Right hindlimb (tissue), 1 donor: Measurements from ENCODE around the gene ADAMTSL4.
"Not testable (repeated sequence)": the region's sequence is repeated elsewhere in the genome, so short reads cannot be mapped to it uniquely, and the experiment has no call there.

ENCODE experiments used
- DNase-seq: peaks from one replicate; pipeline ENCODE4 v3.0.0-alpha.2; 2018

ADAMTSL4 gene

GRCh38 chr1:150555971-150556865 lies 7.0 kb downstream of the ADAMTSL4 start:
- DNase-seq = no peak

DNA sequence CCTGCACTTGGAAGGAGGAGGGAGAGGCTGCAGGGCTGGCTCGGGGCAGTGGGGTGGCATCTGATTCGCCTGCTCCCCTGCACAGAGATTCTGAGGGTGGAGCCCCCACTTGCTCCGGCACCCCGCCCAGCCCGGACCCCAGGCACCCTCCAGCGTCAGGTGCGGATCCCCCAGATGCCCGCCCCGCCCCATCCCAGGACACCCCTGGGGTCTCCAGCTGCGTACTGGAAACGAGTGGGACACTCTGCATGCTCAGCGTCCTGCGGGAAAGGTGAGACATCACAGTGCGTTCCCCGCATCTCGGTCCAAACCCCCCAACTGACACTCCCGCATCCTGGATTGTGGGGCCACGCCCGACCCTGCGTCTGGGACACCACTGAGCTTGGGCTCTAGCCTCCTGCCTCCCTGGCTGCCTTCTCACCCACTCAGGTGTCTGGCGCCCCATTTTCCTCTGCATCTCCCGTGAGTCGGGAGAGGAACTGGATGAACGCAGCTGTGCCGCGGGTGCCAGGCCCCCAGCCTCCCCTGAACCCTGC lies 7.9 kb downstream of the ADAMTSL4 start:
- peak; percentile 23 for DNase-seq

DNA sequence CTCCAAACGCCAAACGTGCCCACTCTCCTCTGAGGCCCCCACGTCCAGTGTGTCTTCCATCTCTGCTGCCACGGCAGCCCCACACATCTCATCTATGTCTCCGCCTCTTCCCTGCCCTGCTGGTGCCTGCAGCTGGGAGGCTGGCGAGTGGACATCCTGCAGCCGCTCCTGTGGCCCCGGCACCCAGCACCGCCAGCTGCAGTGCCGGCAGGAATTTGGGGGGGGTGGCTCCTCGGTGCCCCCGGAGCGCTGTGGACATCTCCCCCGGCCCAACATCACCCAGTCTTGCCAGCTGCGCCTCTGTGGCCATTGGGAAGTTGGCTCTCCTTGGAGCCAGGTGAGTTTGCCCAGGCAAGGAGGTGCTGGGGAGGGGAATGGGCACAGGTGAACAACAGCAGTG lies 8.6 kb downstream of the ADAMTSL4 start:
- peak; percentile 20 for DNase-seq

- DNase-seq = peak; percentile 18
These were observed 9.1 kb downstream of the ADAMTSL4 start for GRCh38 chr1:150558303-150558704.

- peak; percentile 38 for DNase-seq
These were observed 9.8 kb downstream of the ADAMTSL4 start for GRCh38 chr1:150558761-150559655.

DNA sequence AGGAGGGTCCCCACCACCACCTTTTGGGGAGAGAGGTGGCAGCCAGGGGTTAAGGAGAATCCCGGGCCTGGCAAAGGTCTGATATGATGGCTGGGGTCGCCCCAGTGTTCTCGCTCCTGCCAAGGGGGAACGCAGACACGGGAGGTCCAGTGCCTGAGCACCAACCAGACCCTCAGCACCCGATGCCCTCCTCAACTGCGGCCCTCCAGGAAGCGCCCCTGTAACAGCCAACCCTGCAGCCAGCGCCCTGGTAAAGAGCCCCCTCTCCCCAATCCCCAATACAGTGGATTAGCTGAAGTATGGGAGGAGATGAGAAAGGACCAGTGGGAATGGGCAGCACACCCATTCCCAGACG lies 10.4 kb downstream of the ADAMTSL4 start:
- DNase-seq = peak; percentile 36

GRCh38 chr1:150560011-150560438 lies 10.8 kb downstream of the ADAMTSL4 start:
- DNase-seq = peak; percentile 73

GRCh38 chr1:150560576-150561253 lies 11.5 kb downstream of the ADAMTSL4 start:
- DNase-seq = no peak

DNA sequence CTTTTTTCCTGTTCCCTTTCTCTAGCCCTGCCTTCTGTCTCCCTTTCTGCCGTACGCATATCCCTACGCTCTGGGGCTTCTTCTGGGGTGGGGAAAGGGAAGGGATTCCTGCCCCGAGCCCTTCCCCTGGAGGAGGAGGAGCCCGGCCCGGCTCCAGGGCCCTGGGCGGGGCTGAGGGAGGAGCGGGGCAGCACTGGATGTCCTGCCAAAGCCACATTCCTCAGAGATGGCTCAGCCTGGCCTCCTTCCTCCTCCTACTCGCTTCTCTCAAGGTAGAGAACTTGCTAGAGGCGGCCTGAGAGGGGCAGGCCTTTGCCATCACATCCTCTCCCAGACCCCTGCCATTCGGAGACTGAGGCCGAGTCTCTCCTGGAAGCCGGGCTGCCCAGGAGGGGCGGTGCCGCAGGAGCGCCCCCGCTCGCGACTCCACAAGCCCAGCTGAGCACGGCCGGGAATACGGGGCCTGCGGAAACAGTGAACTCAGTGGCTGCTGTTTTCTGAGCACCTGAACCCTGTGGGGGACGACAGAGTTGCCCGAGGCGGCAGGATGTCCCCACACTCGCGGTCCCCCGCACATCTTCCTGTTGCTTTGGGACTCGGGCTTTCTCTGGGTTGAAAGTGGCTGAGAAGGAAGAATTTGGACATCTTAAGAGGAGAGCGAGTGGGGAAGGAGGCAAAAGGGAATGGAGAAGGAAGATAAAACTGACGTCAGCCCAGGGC lies 12.2 kb downstream of the ADAMTSL4 start:
- peak; percentile 98 for DNase-seq

GRCh38 chr1:150561974-150562445 lies 12.8 kb downstream of the ADAMTSL4 start:
- DNase-seq = peak; percentile 97

- DNase-seq = peak; percentile 52
These were observed 13.5 kb downstream of the ADAMTSL4 start for GRCh38 chr1:150562446-150563339.

- peak; percentile 46 for DNase-seq
These were observed 14.3 kb downstream of the ADAMTSL4 start for GRCh38 chr1:150563340-150564038.

- DNase-seq = no peak
These were observed 15.1 kb downstream of the ADAMTSL4 start for GRCh38 chr1:150564051-150564991.

DNA sequence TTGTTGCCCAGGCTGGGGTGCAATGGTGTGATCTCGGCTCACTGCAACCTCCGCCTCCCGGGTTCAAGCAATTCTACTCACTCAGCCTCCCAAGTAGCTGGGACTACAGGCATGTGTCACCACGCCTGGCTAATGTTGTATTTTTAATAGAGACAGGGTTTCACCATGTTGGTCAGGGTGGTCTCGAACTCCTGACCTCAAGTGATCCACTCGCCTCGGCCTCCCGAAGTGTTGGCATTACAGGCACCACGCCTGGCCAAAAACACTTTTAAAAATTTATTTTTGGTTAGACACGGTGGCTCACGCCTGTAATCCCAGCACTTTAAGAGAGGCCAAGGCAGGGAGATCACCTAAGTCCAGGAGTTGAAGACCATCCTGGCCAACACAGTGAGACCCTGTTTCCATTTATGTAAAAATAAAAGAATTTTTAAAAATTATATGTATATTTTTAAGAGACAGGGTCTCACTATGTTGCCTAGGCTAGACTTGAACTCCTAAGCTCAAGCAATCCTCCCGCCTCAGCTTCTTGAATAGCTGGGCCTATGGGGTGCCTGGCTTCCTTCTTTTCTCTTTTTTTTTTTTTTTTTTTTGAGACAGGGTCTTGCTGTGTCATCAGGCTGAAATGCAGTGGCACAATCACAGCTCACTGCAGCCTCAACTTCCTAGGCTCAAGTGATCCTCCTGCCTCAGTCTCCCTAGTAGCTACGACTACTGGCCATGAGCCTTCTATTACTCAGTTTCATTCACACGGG lies 16.2 kb downstream of the ADAMTSL4 start:
- not testable (repeated sequence) for DNase-seq

GRCh38 chr1:150566589-150567340 lies 17.6 kb downstream of the ADAMTSL4 start:
- DNase-seq = no peak

GRCh38 chr1:150567341-150567716 lies 18.1 kb downstream of the ADAMTSL4 start:
- DNase-seq = peak; percentile 34
